ENCODE measurements around the gene AFF1.

DNA sequence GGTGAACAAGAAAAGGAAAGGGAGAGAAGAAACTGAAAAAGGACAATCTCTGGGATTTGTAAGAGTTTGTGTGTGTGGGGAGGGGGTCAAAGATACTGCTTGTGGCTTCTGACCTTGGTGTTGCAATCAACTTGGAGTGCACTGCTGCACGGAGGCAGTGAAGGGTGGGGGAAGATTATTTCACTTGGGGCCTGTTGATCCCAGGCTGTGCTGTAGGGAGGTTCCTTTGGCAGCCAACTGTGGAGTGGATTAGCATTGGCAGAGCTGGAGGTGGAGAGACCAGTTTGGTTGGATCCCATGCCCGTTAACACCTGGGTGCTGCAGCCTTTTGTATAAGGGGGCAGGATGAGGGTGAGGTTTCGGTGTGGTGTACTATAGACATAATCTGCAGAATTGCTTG, 38.2 kb downstream of the AFF1 start:
- TF ChIP-seq, protein P1, sequence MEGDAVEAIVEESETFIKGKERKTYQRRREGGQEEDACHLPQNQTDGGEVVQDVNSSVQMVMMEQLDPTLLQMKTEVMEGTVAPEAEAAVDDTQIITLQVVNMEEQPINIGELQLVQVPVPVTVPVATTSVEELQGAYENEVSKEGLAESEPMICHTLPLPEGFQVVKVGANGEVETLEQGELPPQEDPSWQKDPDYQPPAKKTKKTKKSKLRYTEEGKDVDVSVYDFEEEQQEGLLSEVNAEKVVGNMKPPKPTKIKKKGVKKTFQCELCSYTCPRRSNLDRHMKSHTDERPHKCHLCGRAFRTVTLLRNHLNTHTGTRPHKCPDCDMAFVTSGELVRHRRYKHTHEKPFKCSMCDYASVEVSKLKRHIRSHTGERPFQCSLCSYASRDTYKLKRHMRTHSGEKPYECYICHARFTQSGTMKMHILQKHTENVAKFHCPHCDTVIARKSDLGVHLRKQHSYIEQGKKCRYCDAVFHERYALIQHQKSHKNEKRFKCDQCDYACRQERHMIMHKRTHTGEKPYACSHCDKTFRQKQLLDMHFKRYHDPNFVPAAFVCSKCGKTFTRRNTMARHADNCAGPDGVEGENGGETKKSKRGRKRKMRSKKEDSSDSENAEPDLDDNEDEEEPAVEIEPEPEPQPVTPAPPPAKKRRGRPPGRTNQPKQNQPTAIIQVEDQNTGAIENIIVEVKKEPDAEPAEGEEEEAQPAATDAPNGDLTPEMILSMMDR (IDR thresholded peaks at IDR 0.05; ENCODE audit: insufficient read depth, low read depth, low read length), result no peak
- TF ChIP-seq EZH2 (IDR thresholded peaks at IDR 0.05; ENCODE audit: insufficient read depth, low read length), result no peak
